D721Med (cell line): ENCODE data around the gene ZNF280D.
A peak's percentile ranks its signal among the peaks of the same experiment; 100 is the strongest.

ENCODE experiments used
- DNase-seq: peaks from one replicate; pipeline ENCODE4 v3.0.0; 2011; ENCODE audit warnings: low spot score; ENCODE audit not compliant: insufficient read length
- FAIRE-seq: peaks from 2 replicates; lab custom pipeline; 2011; peaks lifted over from hg19 to GRCh38; lab: Jason Lieb, UNC
- CTCF ChIP-seq: IDR thresholded peaks from 2 replicates; pipeline ENCODE4 v1.5.1; 2012; ENCODE audit warnings: mild to moderate bottlenecking, control low read depth; ENCODE audit not compliant: insufficient read depth; ENCODE audit errors: missing control alignments

ZNF280D gene

GRCh38 chr15:56628893-56629532, 104.3 kb downstream of the ZNF280D start:
- DNase-seq = no peak
- no peak for FAIRE-seq
- TF ChIP-seq CTCF = no peak

- no peak for DNase-seq
- TF ChIP-seq CTCF = no peak
- FAIRE-seq = peak; percentile 53
Measured at GRCh38 chr15:56619887-56620286, 113.4 kb downstream of the ZNF280D start.

GRCh38 chr15:56617628-56618027, 115.7 kb downstream of the ZNF280D start:
- DNase-seq (no peak), FAIRE-seq (no peak)
- no peak for TF ChIP-seq CTCF

- no peak for DNase-seq
- no peak for FAIRE-seq
- TF ChIP-seq CTCF = no peak
Measured at GRCh38 chr15:56616551-56616950, 116.8 kb downstream of the ZNF280D start.

GRCh38 chr15:56613811-56614210, 119.5 kb downstream of the ZNF280D start:
- TF ChIP-seq CTCF = no peak
- DNase-seq (no peak), FAIRE-seq (no peak)

GRCh38 chr15:56608993-56609392, 124.3 kb downstream of the ZNF280D start:
- DNase-seq (no peak), FAIRE-seq (no peak)
- no peak for TF ChIP-seq CTCF

- FAIRE-seq = no peak
- no peak for TF ChIP-seq CTCF
- no peak for DNase-seq
Measured at GRCh38 chr15:56608140-56608778, 125.0 kb downstream of the ZNF280D start.
